GM18907 (cell line): ENCODE measurements around the gene CWC27.
"Not testable (repeated sequence)": the region's sequence is repeated elsewhere in the genome, so short reads cannot be mapped to it uniquely, and the experiment has no call there.

Experiments used
- ATAC-seq: cut with Tn5 transposase; IDR thresholded peaks from one replicate; pipeline ENCODE4 v1.9.1; 2021; ENCODE audit warnings: mild to moderate bottlenecking, moderate library complexity; ENCODE audit not compliant: unreplicated experiment

Gene CWC27

DNA sequence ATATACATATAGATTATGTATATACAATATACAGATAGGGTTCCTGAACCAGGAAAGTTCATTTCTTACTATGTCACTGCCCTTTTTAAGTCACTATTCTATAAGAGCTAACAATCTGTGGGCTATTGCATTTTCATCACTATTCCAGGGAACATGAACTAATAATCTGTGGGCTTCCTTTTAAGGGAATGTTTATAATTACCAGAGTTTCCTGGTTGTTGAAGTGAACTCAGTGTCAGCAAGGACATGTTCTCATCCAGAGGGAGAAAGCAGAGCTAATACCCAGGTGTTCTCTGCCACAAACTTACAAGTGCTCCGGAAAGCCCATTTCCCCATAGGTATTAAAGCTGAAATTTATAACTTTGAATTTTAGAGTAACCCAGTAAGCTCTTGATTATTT is 69.6 kb downstream of the CWC27 start:
- no peak for ATAC-seq

DNA sequence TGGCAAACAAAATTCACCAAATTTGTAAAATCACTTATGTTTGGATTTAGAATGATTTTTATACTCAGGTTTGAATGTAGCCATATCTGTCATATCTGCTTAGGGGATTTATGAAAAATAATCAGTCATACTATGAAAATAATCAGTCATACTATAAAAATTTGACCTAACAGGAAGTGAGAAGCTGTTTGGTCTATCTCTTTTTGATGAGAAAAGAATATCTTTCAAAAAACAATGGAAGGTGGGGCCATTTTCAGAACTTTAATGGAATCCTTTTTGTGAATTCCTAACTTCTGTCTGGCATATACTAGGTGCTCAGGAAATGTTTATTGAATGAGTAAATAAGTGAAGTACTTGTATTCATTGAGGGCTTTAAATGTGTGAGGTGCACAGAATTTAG is 70.1 kb downstream of the CWC27 start:
- no peak for ATAC-seq

DNA sequence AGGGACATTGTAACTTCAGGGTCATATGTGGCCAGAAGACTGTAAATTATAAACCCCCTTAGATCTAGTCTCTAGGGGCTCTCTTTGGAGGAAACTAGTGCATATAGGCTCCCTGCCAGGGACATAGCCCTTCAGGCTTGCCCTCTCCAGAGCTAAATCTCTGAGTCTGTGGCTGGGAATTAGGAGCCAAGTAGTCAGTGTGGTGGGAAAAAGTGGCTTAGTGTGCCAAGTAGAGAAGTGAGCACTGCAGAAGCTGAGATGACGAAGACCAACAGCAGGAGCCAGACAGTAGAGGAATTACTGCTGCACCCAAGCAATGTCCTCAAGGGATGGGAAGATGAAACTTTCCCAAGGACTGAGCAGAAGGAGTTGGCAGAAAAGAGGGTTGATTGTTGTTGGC is 71.2 kb downstream of the CWC27 start:
- no peak for ATAC-seq

DNA sequence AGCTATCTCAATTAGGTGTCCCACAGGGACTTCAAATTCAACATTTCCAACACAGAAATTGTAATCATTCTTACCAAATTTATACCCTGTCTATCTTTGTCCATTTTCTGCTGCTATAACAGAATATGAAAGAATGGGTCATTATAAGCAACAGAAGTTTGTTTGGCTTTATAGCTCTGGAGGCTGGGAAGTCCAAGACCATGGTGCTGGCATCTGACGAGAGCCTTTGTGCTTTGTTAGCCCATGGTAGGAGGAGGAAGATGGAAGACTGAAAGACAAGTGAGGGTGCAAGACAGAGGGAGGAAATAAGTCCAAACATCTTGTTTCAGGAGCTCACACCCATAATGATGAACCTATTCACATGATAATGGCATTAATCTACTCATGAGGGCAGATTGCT is 72.2 kb downstream of the CWC27 start:
- no peak for ATAC-seq

DNA sequence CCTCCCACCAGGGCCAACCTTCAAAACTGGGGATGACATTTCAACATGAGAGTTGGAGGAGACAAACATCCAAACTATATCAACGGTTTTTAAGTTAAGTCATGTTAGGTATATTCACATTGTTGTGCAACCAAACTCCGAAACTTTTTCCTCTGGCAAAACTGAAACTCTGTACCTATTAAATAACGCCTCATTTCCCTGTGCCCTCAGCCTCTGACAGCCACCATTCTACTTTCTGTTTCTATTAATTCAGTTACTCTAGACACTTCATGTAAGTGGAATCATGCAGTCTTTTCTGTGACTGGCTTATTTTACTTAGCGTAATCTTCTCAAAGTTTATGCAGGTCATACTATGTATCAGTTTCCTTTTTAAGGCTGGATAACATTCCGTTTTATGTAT is 85.0 kb downstream of the CWC27 start:
- no peak for ATAC-seq

DNA sequence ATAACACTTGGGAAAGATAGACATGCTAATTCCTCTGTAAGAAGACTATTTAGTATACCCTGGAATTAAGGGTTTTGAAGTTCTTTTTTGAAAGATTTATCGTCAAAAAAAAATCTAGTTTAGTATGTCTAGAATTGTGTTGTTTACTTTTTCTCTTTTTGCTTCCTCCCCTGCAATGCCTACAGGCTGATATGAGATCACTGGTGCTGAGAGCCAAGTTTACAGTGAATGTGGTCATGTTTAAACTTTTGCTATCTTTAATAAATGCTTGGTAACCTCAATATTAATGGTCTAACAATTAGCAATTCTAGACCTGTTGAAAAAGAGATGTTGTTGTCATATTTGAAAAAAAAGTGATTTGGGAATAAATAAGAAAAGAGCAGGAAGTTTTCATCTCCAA is 86.1 kb downstream of the CWC27 start:
- no peak for ATAC-seq

DNA sequence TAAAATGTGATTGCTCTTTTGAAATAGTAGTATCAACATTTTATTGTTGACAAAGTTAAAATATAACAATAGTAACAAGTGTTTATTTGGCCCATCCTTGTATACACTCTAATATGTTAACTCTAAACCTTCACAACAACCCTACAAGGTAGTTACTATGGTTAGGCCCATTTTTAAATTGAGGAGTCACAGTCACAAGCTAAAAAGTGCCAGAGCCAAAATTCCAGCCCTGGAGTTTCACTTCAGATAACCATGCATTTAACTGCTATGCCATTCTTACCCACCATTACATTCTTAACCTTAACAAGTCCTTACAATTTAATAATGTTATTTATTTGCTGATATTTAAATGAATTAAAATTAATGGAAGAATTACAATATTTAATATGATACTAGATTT is 91.2 kb downstream of the CWC27 start:
- no peak for ATAC-seq

DNA sequence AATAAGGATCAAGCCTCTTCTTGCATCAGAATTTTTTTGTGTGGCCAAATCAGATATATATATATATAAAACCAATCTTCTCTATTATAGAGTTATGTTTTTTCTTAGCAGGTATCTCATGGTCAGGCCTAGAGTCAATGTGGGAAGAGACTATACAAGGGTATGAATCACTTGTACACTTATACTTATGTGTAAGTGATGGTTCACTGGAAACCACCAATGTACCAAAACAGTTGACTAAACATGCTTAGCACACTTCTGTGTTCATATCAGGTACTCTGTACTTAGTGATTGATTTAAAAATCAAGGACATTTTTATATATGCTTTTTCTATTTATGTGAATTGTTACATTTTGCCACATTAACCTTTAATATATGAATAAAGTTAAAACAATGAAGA is 92.6 kb downstream of the CWC27 start:
- no peak for ATAC-seq

DNA sequence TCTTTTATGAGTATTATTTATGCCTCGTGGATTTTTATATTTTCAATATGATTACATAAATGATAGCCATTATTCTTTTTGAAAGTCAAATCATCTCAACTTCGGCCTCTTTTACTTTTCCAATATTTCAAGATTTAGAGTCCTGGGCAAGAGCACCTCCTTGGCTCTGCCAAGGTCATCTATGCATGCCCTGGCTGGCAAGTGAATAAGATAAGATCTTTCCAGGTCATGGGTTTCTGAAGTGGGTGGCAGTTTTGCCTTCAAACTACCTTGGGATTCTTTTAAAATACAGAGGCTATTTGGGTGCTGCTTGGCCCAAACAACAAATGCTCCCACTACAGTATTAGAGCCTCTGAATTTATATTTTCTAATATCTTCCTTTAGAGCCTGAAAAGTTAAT is 95.4 kb downstream of the CWC27 start:
- no peak for ATAC-seq

DNA sequence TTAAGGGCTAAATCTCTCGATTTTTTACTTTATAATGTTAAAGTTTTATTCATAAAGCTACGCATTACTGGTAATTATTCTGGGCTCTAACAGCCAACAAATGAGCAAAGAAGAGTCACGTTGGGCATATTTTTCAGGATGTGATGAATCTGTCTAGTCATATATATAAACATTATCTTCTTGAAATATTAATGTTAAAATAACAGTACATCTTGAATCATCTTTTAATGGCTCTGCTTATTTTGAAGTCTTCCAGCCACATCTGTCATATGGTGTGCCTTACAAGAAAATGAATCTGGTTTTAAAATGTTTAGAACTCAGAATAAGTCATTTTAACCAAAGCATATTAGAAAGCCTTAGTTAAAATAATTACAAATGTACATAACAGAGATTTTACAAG is 96.9 kb downstream of the CWC27 start:
- ATAC-seq, result no peak

DNA sequence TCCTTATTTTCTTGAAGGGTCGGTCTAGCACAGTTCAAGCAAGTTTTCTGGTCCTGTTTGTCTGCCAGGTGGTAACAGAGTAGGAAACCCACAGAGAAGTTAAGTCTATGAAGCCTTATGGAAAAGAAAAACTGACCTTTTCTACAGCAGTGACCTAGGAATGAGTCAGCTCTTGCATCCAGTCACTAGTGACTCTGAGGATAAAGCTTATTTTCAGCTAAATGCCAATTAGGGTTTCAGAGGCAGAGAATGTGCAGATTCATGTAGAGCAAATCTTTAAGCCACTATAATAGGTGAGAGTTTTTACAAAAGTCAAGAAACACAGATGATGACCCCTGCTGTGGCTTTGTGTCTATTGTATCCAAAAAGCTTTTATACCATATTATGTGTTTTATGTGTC is 100.7 kb downstream of the CWC27 start:
- no peak for ATAC-seq

DNA sequence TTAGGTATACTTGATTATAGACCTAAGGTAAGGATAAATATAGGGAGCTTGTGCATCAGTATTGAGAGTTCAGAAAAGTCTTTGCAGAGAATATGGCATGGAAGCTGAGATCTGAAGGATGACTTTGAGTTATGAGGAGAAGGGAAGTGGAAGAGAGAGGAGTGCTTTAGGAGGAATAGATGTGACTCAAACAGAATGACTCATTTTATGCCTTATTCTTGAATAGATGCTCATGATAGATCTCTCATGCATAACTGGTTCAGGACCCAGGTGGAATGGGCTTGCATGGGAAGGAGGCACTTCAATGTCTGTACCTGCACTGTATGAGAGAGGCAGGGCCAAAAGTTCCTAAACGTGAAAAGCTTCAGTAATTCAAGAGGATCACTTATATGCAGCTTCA is 103.3 kb downstream of the CWC27 start:
- no peak for ATAC-seq

DNA sequence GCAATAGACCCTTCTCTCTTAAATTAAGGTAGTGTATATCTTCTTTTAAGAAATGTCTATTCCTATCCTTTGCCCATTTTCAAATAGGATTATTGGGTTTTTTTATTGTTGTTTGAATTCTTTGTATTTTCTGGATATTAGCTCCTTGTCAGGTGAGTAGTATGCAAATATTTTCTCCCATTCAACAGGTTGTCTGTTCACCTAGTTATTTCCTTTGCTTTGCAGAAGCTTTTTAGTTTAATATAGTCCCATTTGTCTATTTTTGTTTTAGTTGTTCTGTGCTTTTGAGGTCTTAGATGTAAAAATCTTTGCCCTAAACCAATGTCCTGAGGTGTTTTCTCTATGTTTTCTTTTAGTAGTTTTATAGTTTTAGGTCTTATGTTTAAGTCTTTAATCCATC is 104.7 kb downstream of the CWC27 start:
- no peak for ATAC-seq

DNA sequence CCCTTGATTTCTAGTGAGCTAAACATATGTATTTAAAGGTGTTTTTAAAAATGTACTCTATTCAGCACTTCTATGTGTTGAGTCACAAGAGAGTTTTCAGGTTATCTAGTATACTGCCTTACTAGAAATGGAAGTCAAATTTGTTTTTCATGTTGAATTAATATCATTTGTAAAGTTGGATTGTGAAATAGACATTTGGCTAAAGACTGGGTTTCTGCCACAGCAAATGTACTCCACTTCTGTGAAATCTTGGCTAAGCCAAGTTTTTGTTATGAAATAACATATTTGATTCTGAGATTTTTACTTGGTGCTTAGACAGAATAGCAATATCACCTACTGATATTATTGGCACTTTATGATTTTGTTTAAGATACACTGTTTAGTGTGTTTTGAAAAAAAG is 106.0 kb downstream of the CWC27 start:
- ATAC-seq, result no peak

DNA sequence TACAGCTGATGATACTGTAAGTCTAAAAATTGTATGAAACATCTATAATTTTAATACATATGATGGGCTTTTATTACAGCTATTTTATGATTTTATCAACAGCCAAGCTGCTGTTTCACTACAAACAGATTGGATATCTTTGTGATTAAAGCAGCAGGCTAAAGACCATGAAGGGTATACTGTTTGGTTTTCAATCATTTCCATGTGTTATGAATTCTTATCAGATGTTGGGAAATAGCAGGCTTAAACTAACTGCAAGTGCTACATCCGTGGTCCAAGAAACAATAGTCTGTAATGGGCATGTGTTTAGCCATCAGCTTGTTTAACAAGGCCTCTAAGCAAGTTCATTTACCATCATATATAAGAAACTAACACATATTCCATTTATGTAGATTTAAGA is 107.5 kb downstream of the CWC27 start:
- ATAC-seq, result no peak

DNA sequence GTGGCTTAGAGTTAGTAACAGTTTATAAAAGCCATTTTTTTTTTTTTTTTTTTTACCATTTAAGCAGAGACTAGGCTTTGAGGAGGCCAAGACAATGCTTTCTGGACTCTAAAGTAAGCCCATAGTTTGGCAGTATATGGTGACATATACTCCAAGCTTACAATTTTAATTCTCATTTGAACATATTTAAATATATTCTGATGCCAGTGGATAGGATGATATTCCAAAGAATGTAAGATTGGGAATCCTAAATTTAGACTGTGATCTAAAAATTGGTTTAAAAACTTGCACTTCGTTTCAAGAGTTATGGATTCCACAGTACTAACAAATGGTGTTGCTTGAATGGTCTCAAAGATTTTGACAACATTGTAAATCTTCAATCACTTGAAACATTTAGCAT is 112.1 kb downstream of the CWC27 start:
- no peak for ATAC-seq

DNA sequence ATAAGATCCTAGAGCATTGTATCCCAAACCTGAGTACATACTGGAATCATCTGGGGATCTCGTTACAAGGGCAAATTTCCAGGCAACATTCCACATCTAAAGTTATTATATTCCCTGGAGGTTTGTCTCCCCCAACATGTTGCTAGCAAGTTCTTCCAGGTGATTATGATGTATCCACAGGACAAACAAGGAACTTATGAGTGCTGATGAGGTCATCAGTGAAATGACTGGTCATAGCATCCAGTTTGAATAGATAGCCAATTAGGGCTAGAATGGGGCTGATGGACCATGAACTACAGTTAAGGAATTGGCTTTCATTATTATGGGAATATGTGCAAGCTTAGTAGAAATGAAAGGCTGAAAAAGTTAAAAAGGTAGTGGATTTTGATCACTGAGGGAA is 115.2 kb downstream of the CWC27 start:
- no peak for ATAC-seq

DNA sequence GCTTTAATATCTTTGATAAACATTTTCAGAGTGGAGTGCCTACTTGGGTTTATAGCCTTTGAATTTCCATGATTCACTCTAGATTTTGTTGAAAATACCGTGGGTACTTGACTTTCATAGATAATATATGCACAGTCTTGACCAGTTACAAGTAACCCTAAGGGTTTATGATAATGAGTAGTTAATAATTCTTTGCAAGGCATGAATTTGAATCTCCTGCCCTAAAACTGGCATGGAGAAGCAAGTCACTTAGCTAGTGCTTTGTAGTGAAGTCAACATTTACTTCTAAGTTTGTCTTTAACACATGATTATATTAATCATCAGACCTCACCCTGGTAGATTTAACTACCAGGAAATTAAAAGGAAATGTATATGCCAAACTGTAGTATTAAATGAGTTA is 115.8 kb downstream of the CWC27 start:
- no peak for ATAC-seq

DNA sequence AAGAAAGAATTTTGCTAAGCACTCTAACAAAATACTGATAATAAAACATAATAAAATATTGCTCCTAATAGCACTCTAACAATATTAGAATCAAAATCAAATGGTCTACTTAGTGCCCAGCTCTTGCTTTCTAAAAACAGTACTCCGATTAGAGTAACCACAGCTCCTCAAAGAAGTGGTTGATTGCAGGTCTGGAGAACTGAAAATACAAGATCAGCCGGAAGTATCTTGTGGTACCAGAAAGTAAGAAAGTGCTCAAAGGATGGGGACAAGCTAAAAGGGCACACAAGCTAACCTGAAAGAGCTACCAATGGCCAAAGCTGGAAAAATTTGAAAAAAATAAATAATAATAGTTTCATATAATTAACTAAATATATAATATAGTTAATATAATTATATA is 119.2 kb downstream of the CWC27 start:
- no peak for ATAC-seq

DNA sequence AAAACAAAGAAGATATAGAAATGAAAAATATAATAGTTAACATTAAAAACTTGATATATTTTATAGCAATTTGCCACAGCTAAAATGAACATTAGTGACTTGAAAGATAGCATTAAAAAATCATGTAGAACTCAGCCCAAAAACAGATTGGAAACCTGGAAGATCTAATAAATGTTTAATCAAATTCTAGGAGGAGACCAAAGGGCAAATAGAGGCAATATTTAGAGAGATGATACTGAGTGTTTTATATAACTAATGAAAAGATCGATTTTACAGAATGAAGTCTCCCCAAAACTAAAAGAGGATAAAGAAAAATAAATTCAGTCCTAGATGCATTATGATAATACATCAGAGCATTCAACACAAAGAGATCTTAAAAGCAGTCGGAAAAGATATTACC is 127.0 kb downstream of the CWC27 start:
- no peak for ATAC-seq

DNA sequence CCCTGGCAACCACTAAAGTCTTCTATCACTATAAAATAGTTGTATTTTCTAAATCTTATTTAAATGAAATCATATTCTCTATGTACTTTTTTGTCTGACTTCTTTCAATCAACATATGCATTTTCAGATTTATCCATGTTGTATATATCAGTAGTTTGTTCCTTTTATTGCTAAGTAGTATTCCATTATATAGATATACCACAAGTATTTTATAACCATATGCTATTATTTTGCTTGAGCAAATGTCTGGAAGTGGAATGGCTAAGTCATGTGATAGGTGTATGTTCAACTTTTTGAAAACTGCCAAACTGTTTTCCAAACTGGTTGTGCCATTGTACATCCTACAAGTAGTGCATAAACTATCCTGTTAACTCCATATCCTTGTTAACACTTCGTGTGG is 131.1 kb downstream of the CWC27 start:
- no peak for ATAC-seq

DNA sequence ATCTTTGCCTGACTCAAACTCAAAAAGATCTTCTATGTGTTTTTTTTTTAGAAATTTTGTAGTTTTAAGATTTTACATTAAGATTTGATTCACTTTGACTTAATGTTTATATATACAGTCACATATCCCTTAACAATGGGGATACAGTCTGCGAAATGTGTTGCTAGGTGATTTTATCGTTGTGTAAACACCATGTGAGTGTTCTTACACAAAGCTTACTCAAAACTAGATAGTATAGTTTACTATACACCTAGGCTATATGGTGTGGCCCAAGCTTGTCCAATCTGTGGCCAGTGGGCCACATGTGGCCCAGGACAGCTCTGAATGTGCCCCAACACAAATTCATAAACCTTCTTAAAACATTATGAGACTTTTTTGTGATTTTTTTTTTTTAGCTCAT is 131.9 kb downstream of the CWC27 start:
- ATAC-seq, result no peak

DNA sequence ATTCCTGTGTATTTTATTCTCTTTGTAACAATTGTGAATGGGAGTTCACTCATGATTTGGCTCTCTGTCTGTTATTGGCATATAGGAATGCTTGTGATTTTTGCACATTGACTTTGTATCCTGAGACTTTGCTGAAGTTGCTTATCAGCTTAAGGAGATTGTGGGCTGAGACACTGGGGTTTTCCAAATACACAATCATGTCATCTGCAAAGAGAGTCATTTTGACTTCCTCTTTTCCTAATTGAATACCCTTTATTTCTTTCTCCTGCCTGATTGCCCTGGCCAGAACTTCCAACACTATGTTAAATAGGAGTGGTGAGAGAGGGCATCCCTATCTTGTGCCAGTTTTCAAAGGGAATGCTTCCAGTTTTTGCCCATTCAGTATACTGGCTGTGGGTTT is 138.7 kb downstream of the CWC27 start:
- not testable (repeated sequence) for ATAC-seq

DNA sequence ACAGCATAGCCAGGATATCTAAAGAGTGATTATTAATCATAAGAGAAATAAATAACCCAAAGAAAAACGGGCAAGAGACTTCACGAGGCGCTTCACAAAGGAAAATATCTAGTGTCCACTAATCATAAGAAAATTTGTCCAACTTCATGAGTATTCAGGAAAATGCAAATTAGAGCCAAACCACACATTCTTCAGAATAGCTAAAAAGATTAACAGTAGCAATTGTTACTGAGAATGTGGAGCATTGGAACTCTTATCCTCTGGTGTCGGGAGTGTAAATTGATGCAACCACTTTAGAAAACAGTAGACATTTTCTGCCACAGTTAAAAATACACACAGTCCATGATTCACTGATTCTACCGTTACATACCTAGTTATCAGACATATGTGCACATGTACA is 145.7 kb downstream of the CWC27 start:
- ATAC-seq, result no peak
